HTR-8/SVneo (cell line): ENCODE measurements around the gene KCNV2.

Experiments used
- DNase-seq: peaks from one replicate; pipeline ENCODE4 v3.0.0; 2011; ENCODE audit warnings: low spot score, mixed read lengths; ENCODE audit not compliant: insufficient read length
- FAIRE-seq: peaks from 2 replicates; lab custom pipeline; 2011; peaks lifted over from hg19 to GRCh38; lab: Jason Lieb, UNC

KCNV2 gene

DNA sequence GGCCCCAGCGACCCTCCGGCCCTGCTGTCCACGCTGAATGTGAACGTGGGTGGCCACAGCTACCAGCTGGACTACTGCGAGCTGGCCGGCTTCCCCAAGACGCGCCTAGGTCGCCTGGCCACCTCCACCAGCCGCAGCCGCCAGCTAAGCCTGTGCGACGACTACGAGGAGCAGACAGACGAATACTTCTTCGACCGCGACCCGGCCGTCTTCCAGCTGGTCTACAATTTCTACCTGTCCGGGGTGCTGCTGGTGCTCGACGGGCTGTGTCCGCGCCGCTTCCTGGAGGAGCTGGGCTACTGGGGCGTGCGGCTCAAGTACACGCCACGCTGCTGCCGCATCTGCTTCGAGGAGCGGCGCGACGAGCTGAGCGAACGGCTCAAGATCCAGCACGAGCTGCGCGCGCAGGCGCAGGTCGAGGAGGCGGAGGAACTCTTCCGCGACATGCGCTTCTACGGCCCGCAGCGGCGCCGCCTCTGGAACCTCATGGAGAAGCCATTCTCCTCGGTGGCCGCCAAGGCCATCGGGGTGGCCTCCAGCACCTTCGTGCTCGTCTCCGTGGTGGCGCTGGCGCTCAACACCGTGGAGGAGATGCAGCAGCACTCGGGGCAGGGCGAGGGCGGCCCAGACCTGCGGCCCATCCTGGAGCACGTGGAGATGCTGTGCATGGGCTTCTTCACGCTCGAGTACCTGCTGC, 839 bp downstream of the KCNV2 start:
- no peak for FAIRE-seq
- DNase-seq, result no peak

GRCh38 chr9:2718698-2719033, 1.4 kb downstream of the KCNV2 start:
- no peak for DNase-seq
- FAIRE-seq, result no peak

DNA sequence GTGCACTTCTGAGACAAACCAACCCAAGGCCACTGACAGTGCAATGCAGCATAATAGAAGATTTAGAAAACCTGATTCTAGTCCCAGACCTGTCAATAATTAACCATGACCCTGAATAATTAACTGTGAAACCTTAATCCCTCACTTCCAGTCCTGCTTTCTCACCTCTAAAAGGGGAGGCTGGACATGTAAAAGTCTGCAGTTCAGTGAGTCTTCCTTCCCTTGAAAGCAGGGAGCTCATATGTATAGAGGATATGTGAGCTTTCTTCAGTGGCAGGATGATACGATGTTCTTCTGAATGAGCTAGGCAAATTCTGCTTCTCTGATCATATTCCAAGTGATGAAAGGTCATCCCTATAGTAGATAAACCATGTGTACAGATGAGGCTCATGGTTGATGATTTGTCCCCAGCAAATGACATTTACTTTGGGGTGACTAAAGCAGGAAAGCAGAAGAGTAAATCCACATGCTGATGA, 2.9 kb downstream of the KCNV2 start:
- FAIRE-seq (no peak), DNase-seq (no peak)

DNA sequence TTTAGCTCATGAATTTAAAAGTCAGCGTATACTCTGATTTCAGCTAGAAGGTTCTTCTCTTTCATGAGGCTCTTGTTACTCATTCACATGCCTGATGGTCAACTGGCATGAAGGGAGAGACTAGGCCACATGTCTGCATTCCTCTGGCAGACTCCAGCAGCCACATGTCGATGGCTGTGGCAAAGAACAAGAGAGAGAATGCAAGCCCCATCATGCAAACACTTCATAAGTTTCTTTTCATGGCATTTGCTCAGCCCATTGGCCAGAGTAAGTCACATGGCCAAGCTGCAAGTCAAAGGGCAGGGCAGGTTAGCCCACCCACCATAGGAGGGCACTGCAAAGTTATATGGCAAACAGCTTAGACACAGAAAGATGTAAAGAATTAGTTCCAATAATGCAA, 5.4 kb downstream of the KCNV2 start:
- DNase-seq (no peak), FAIRE-seq (no peak)

DNA sequence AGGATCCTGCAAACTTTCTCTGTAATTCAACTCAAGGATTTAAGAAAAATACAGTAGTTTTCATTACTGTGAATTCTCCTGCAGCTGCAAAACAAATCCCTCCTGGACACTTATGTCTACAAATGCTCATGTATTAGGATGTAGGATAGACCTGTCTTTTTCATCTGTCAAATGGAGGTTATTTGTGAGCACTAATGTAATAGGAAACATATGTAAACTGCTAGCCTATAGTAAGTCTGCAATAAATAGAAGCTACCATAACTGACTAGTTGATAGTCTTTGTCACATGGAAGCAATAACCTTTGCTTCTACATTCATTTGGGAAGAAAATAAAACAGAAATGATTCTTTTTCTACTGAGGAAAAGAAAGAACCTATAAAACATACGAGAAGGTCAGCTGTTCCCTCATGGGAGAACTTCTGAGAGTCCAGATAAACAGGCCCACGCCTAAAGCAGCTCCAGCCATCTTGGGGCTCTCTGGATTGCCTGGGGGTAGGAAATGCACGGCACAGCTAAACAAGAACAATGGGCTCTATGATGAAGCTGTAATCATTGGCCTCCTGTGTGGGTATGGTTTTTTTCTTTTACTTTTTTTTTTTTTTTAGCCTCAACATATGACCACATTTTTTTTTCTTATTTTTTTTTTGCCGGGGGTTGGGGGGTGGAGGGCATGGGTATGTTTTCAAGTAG, 6.2 kb downstream of the KCNV2 start:
- FAIRE-seq (no peak), DNase-seq (no peak)

DNA sequence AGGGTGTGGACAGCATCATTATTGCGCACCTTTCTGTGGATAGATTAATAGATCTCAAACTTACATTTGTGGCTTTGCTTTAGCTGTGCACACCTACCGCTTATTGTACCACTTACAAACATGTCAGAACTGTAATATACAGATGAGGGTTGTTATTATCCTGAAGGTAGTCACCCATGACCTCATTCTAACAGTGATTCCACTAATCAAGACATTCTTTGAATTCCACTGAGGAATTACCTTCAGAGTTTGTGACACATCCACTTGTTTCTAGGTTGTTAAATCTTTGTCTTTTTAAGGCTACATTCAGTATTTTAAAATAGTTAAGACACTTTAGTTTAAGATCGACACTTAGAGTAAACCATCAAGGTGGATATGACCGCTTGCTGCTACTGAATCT, 7.8 kb downstream of the KCNV2 start:
- no peak for FAIRE-seq
- DNase-seq, result no peak

- no peak for DNase-seq
- no peak for FAIRE-seq
Measured at GRCh38 chr9:2725898-2726649, 8.8 kb downstream of the KCNV2 start.

DNA sequence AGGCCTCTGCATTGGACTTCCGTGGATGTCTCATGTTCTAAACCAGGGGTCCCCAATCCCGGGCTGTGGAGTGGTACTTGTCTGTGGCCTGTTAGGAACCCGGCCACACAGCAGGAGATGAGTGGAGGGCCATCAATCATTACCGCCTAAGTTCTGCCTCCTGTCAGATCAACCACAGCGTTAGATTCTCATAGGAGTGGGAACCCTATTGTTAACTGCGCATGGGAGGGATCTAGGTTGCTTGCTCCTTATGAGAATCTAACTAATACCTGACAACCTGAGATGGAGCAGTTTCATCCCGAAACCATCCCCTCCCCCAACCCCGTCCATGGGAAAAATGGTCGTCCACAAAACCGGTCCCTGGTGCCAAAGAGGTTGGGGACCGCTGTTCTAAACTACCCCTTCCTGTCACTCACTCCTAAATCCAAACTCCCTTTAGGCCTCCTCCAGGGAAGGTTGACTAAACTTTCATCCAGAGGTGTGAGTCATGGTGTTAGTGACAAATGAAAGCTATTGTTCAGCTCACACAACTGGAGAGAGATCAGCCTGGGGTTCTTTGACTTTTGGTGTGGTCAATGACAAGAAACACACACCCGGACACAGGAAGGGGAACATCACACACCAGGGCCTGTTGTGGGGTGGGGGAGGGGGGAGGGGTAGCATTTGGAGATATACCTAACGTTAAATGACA, 9.5 kb downstream of the KCNV2 start:
- DNase-seq, result no peak

DNA sequence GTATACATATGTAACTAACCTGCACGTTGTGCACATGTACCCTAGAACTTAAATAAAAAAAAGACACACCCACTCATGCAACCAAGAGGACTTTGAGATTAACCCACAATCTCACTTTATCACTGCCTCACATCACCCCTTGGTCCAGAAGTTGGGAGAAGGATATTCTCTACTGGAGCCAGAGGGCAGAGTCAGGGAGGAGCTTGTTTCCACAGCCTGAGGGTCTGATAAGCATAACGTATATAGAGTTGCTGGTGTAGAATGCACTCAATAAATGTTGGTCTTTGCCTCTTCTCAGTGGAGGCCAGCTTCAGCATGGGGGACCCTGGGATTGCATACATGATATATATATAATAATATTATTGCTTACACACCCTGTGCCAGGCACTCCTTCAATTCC, 10.1 kb downstream of the KCNV2 start:
- DNase-seq (no peak), FAIRE-seq (no peak)

More for the DNA sequence above, 9.5 kb downstream of the KCNV2 start:
- FAIRE-seq, result no peak

DNA sequence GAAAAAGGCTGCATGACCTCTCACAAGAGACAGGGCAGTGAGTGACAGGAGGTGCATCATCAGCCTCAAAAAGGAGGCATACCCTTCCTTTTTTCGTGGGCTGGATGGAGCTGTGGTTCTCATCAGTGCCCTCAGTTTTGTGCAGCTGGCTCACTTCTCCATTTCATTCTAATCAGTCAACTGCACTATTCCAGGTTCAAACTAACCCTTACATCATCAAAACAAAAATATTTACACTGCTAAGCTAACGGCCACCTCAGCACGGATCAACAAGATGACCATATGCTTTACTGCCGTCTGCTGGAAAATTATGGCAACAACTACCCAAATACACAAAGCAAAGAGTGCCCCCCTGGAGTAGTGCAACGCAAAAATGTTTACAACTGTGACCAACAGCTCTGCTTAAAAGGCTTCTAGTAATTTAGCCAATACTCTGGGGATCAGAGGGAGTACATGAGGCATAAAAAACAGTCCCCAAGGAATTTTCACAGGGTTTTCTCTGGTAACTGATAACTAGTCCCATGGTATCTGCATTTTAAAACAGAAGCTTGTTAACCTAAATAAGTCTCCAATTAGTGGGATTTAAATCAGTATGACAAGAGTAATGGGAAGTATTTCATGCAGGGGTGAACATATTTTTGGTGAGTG, 10.8 kb downstream of the KCNV2 start:
- peak; percentile 42 for FAIRE-seq
- DNase-seq, result peak; percentile 41

GRCh38 chr9:2729003-2729402, 11.7 kb downstream of the KCNV2 start:
- FAIRE-seq (no peak), DNase-seq (no peak)

DNA sequence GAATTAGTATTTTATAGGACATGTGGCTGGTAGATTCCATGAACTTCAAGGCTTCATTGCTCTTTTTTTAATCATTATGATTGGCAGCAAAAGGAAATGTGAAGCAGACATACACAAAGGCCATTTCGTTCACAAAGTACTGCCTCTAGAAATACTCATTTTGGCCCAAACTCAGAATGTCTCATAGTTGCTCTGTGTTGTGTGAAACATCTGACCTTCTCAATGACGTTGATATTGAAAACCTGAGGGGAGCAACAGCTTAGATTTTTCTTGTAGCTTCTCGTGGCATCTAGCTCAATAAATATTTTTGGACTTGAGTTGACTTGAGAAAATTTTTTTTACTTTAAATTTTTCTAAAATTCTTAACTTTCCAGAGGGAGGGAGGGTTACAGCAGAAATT, 12.4 kb downstream of the KCNV2 start:
- DNase-seq, result no peak
- no peak for FAIRE-seq

- no peak for FAIRE-seq
- DNase-seq, result no peak
Measured at GRCh38 chr9:2730971-2731370, 13.7 kb downstream of the KCNV2 start.

GRCh38 chr9:2732492-2732891, 15.2 kb downstream of the KCNV2 start:
- FAIRE-seq, result no peak
- DNase-seq, result no peak

GRCh38 chr9:2740616-2741015, 23.3 kb downstream of the KCNV2 start:
- FAIRE-seq, result no peak
- DNase-seq, result no peak

DNA sequence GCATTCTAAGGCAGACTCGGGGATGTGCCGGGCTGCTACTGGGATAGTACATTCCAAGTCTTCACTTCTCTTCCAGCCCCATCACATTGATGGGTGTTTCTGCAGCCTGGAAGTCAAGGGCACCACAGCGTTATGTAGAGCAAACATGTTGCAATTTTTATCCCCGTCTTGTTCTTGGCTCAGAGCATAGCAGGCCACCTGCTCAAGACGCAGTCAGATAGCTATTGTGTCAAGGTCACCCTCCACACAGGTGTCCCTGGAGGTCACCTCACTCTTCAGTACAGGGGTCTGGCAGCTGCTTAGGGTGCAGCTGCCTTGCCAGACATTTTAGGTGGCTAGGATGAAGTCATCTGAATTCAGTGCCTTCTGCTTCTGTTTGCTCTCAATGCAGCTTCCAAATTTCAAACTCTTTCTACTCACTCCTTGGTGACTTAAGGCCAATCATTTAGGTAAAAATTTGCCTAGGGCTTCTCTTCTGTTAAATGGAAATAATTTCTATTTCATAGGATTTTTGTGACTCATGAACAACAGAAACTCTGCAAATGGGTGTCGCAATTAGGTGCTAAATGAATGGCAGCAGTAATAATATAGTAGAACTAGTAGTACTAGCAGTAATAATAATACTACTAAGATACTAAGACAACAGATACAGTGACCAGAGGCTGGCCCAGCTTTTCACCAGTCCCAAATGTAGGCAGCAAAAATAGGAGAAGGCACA, 24.3 kb downstream of the KCNV2 start:
- FAIRE-seq, result no peak

GRCh38 chr9:2742214-2742613, 24.9 kb downstream of the KCNV2 start:
- FAIRE-seq, result no peak

More for the DNA sequence above, 24.3 kb downstream of the KCNV2 start:
- no peak for DNase-seq

GRCh38 chr9:2743937-2744529, 26.7 kb downstream of the KCNV2 start:
- FAIRE-seq (no peak), DNase-seq (no peak)

More at GRCh38 chr9:2742214-2742613, 24.9 kb downstream of the KCNV2 start:
- DNase-seq, result no peak
